ENCODE results near the gene TEKT5. TPM values are rescaled to one million over a fixed set of nuclear protein-coding genes. Genes with fewer than 3 reads are reported as not detected.
A peak's percentile ranks its signal among the peaks of the same experiment; 100 is the strongest.

The TEKT5 gene
- total and polyA plus RNA-seq, 9 of the 15 experiments (the other 6 are each of a cell fraction or from before 2014, with no cell fraction given), result 0.10 to 0.19 TPM; not detected in 7

GRCh38 chr16:10579575-10579964 is 115.2 kb downstream of the TEKT5 start:
- Histone ChIP-seq H4K20me1 (replicated peaks; ENCODE audit: control insufficient read depth, insufficient read depth, low read length) (peaks cover 5% of the 10 kb centered on the region), H3K4me3 (peak overlapping the region; percentile 58), H3K4me2 (ENCODE audit: insufficient read depth, low read length) (peak overlapping the region; percentile 79), H3K36me3 (ENCODE audit: control insufficient read depth, insufficient read depth, low read length) (no peaks in the 10 kb centered on the region), H3K27me3 (ENCODE audit: control insufficient read depth in 2 of 2, insufficient read depth in 2 of 2, low read length in 2 of 2) (peaks cover 20 to 65% of the 10 kb centered on the region in 2 experiments; a peak in 4 of 5 replicates), H3K9ac (ENCODE audit: insufficient read depth in 1 of 2, low read depth in 2 of 2, low read length in 2 of 2) (peak overlapping the region in 1 of 2 experiments; percentile 86; a peak in 2 of 4 replicates), H3K4me1 (replicated peaks in 1 of 2; ENCODE audit: control insufficient read depth in 2 of 2, insufficient read depth in 2 of 2, low read length in 2 of 2) (peaks cover 0 to 16% of the 10 kb centered on the region in 2 experiments; a peak in 4 of 5 replicates), H3K9me3 (replicated peaks; ENCODE audit: control insufficient read depth, insufficient read depth, low read depth, low read length) (no peaks in the 10 kb centered on the region), H3K27ac (ENCODE audit: extremely low read depth, low read depth, low read length) (no peak overlapping the region), H3K79me2 (ENCODE audit: control insufficient read depth, insufficient read depth, low read length) (no peaks in the 10 kb centered on the region), H3K9me1 (ENCODE audit: control insufficient read depth, insufficient read depth, low read length) (no peaks in the 10 kb centered on the region), H2AFZ (ENCODE audit: low read depth, low read length) (peak overlapping the region; percentile 91; the same call in 1 of the 2 replicates)
- ChIA-PET CTCF (ENCODE audit: low intra/inter-chr PET ratio) (no interaction called here), POLR2A (no interaction called here)
- TF ChIP-seq FOXK1 (CRISPR knock-in tag; IDR thresholded peaks at IDR 0.05; ENCODE audit: borderline replicate concordance), result no peak
- in situ Hi-C loops (cut with MboI) (no loop called here), intact Hi-C loops (cut with micrococcal nuclease) (no loop called here)
- no TSS peak for BruUV-seq (replicated peaks)
- FAIRE-seq, result no peak
- no peak for DNase-seq (ENCODE audit: extremely low read depth in 1 of 4, low spot score in 3 of 4)
- ATAC-seq, result no peak
- 6% methylated on average over 2 of the region's 6 CpGs for WGBS (ENCODE audit: insufficient coverage, low coverage, missing lambda C conversion rate)

GRCh38 chr16:10578474-10579316 is 116.0 kb downstream of the TEKT5 start:
- ChIA-PET POLR2A (interaction anchor here (0.7 to 0.8 kb wide), 2 partner anchors 18 to 161 kb away, joined by 3 read pairs; no protein-coding TSS in a partner anchor), CTCF (ENCODE audit: low intra/inter-chr PET ratio) (interaction anchor here (0.5 kb wide), 1 partner anchor 159 kb away, joined by 3 read pairs; no protein-coding TSS in a partner anchor)
- no peaks in the 10 kb centered on the region for H3K36me3 ChIP-seq (ENCODE audit: control insufficient read depth, insufficient read depth, low read length)
- no peak overlapping the region for H3K9ac ChIP-seq (ENCODE audit: insufficient read depth in 1 of 2, low read depth in 2 of 2, low read length in 2 of 2)
- H3K4me3 ChIP-seq, result no peak overlapping the region
- in situ Hi-C loops (cut with MboI), result no loop called here
- no peak overlapping the region for H3K4me2 ChIP-seq (ENCODE audit: insufficient read depth, low read length)
- WGBS (ENCODE audit: insufficient coverage, low coverage, missing lambda C conversion rate), result 14% methylated on average over 18 of the region's 20 CpGs
- H2AFZ ChIP-seq (ENCODE audit: low read depth, low read length), result no peak overlapping the region
- H4K20me1 ChIP-seq (replicated peaks; ENCODE audit: control insufficient read depth, insufficient read depth, low read length), result peaks cover 5% of the 10 kb centered on the region
- ATAC-seq (no peak), FAIRE-seq (no peak), DNase-seq (ENCODE audit: extremely low read depth in 1 of 4, low spot score in 3 of 4) (no peak)
- TF ChIP-seq SUPT5H (IDR thresholded peaks at IDR 0.05) (no peak), NRF1 (conservative IDR thresholded peaks at IDR 0.05 in 1 of 2, IDR thresholded peaks at IDR 0.05 in 1 of 2) (no peak), TCFL5 (CRISPR knock-in tag; conservative IDR thresholded peaks at IDR 0.05) (no peak), EP300 (IDR thresholded peaks at IDR 0.05; ENCODE audit: low read length) (no peak), HNRNPLL (IDR thresholded peaks at IDR 0.05; ENCODE audit: low read depth, low read length, poor library complexity, severe bottlenecking) (no peak), ZNF551 (CRISPR knock-in tag; IDR thresholded peaks at IDR 0.05) (no peak), KLF10 (CRISPR knock-in tag; IDR thresholded peaks at IDR 0.05) (no peak), ZC3H4 (CRISPR knock-in tag; IDR thresholded peaks at IDR 0.05; ENCODE audit: borderline replicate concordance) (no peak), RNF2 (IDR thresholded peaks at IDR 0.05) (no peak), CREB3 (tag; conservative IDR thresholded peaks at IDR 0.05; ENCODE audit: low read depth) (no peak), GATAD2A (IDR thresholded peaks at IDR 0.05) (no peak), SLC30A9 (CRISPR knock-in tag; IDR thresholded peaks at IDR 0.05) (no peak)
- intact Hi-C loops (cut with micrococcal nuclease), result no loop called here
- peaks cover 0 to 16% of the 10 kb centered on the region in 2 experiments; a peak in 4 of 5 replicates for H3K4me1 ChIP-seq (replicated peaks in 1 of 2; ENCODE audit: control insufficient read depth in 2 of 2, insufficient read depth in 2 of 2, low read length in 2 of 2)
- peaks cover 18 to 59% of the 10 kb centered on the region in 2 experiments; a peak in 4 of 5 replicates for H3K27me3 ChIP-seq (ENCODE audit: control insufficient read depth in 2 of 2, insufficient read depth in 2 of 2, low read length in 2 of 2)
- BruUV-seq (replicated peaks), result TSS peak; percentile 53
- no peak overlapping the region for H3K27ac ChIP-seq (ENCODE audit: extremely low read depth, low read depth, low read length)
- no peaks in the 10 kb centered on the region for H3K79me2 ChIP-seq (ENCODE audit: control insufficient read depth, insufficient read depth, low read length)
- no peaks in the 10 kb centered on the region for H3K9me1 ChIP-seq (ENCODE audit: control insufficient read depth, insufficient read depth, low read length)
- no peaks in the 10 kb centered on the region for H3K9me3 ChIP-seq (replicated peaks; ENCODE audit: control insufficient read depth, insufficient read depth, low read depth, low read length)
